BLaER1 treated with 17β-estradiol and CSF1 and Interleukin-3, amounts not matched to agents 10 nM and 100 nM (cell line): ENCODE measurements around the gene LMCD1.
A peak's percentile ranks its signal among the peaks of the same experiment; 100 is the strongest.

Experiments
- H3K27ac ChIP-seq, 11 experiments: shearing (Covaris generic); formaldehyde crosslinking; 2 replicates each; pipeline ENCODE4 v1.8.1; 2022
- H3K27me3 ChIP-seq, 11 experiments: shearing (Covaris generic); formaldehyde crosslinking; 2 replicates each; pipeline ENCODE4 v1.8.1; 2022
- H3K36me3 ChIP-seq, 11 experiments: shearing (Covaris generic); formaldehyde crosslinking; 2 replicates each; pipeline ENCODE4 v1.8.1; 2022
- H3K4me1 ChIP-seq, 10 experiments: shearing (Covaris generic); formaldehyde crosslinking; 2 replicates each; pipeline ENCODE4 v1.8.1; 2022
- H3K4me2 ChIP-seq, 11 experiments: shearing (Covaris generic); formaldehyde crosslinking; 2 replicates each; pipeline ENCODE4 v1.8.1; 2022
- H3K4me3 ChIP-seq, 10 experiments: shearing (Covaris generic); formaldehyde crosslinking; 2 replicates each; pipeline ENCODE4 v1.8.1; 2022
- H3K9ac ChIP-seq, 11 experiments: shearing (Covaris generic); formaldehyde crosslinking; 2 replicates each; pipeline ENCODE4 v1.8.1; 2022
- H3K9me3 ChIP-seq, 11 experiments: shearing (Covaris generic); formaldehyde crosslinking; replicated peaks in 1 of 11; 2 replicates each; pipeline ENCODE4 v1.8.1; 2022
- H4K20me1 ChIP-seq, 11 experiments: shearing (Covaris generic); formaldehyde crosslinking; 2 replicates each; pipeline ENCODE4 v1.8.1; 2022
- Cebpa-rat ChIP-seq, 11 experiments: shearing (Covaris generic); IDR thresholded peaks; 2 replicates each; pipeline ENCODE4 v1.8.1; 2022

LMCD1 gene

DNA sequence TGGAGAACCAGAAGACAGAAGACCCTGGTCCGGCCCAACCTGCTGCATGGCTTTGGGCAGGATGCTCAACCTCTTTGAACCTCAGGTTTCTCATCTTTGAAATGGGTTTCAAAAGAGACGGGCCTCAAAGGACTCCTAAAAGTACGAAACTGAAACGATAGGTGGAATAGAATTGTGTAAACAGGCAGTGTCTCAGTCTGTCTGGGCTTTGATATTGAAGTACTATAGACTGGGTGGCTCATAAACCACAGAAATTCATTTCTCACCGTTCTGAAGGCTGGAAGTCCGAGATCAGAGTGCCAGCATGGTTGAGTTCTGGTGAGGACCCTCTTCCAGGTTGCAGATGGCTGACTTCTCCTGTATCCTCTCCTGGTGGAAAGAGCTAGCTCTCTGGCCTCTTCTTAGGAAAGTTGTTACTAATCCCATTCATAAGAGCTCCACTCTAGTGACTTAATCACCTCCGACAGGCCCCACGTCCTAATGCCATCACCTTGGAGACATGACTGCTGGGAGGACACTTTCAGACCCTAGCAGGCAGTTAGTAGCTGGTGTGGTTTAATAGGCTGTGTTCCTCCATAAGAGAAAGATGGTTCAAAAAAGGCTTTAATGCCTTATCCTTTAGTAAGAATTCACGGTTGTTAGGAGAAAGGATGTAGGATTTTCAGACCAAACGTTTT is 107.3 kb downstream of the LMCD1 start:
- Histone ChIP-seq H3K9me3 (no peaks in the 10 kb centered on the region; a peak in 1 of 22 replicates), H4K20me1 (no peaks in the 10 kb centered on the region), H3K4me3 (no peak overlapping the region), H3K4me1 (peaks cover 0 to 19% (median 0%) of the 10 kb centered on the region in 10 experiments; a peak in 5 of 20 replicates), H3K36me3 (no peaks in the 10 kb centered on the region), H3K9ac (no peak overlapping the region), H3K27me3 (no peaks in the 10 kb centered on the region), H3K4me2 (0 out of 22 replicates have a peak overlapping the region, but pooled peaks of 2 of the 11 experiments have one; percentile 20 to 22), H3K27ac (no peak overlapping the region)
- TF ChIP-seq Cebpa-rat (IDR thresholded peaks at IDR 0.05): no peak

DNA sequence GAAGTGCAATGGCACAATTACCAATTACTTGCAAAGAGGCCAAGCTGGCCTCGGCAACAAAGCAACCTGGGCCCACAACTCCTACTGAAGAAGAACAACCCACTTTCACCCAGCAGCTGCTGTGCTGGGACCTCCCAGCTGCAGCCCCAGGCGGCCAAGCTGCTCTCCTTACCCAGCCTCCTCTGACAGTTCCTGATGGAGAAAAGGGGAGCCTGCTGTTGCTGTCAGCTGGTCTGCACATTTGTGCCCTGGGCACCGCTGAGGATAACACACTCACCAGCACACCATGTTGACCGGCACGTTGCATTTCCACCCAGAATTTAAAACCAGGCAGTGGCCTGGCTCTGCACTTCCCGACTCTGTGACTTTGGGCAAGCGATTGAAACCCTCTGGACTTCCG is 109.3 kb downstream of the LMCD1 start:
- Histone ChIP-seq H3K4me3 (no peak overlapping the region), H3K27me3 (no peaks in the 10 kb centered on the region), H3K36me3 (no peaks in the 10 kb centered on the region), H3K9ac (no peak overlapping the region), H4K20me1 (no peaks in the 10 kb centered on the region), H3K4me2 (no peak overlapping the region), H3K27ac (no peak overlapping the region), H3K9me3 (no peaks in the 10 kb centered on the region; a peak in 1 of 22 replicates), H3K4me1 (peaks cover 0 to 8% (median 0%) of the 10 kb centered on the region in 10 experiments; a peak in 2 of 20 replicates)
- no peak for TF ChIP-seq Cebpa-rat (IDR thresholded peaks at IDR 0.05)

DNA sequence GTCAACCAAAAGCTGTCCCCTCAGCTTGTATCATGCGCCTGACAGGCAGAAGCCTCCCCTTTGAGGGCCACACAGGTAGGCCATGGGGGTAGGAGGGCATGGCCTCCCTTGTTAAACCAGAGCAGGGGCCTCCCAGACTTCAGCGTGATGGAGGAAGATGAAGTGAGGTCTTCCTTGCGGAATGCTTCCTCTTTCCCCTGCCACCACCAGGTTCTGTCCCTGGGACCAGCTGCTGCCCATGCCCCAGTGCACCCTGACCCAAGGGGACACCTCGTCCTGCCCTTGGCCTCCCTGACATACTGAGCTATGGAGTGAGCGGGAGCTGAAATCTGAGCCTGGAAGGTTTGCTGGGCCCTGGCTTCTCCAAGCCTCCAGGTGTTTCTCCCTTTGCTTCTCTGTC is 116.3 kb downstream of the LMCD1 start:
- Histone ChIP-seq H3K9ac (no peak overlapping the region), H3K27me3 (no peaks in the 10 kb centered on the region), H3K9me3 (peaks cover 0 to 27% (median 17%) of the 10 kb centered on the region in 11 experiments; a peak in 15 of 22 replicates), H4K20me1 (no peaks in the 10 kb centered on the region), H3K4me1 (peaks cover 0 to 21% (median 10%) of the 10 kb centered on the region in 10 experiments; a peak in 17 of 20 replicates), H3K27ac (no peak overlapping the region), H3K4me3 (no peak overlapping the region), H3K4me2 (no peak overlapping the region), H3K36me3 (no peaks in the 10 kb centered on the region)
- TF ChIP-seq Cebpa-rat (IDR thresholded peaks at IDR 0.05): no peak

DNA sequence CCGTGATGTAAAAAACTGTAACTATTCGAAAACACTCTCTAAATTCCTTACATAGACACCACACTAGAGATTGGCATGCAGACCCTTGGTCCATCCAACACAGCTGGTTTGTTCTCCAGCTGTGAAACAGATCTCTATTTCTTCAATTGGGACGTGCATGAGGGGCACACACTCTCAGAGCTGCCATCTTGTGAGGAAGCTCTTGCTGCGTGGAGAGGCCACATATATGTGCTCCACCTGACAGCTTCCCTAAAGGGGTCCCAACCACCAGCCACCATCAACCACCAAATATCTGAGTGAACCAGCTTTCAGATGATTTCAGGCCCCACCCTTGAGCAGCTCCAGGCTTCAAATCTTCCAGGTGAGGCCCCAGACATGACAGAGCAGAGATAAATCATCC is 117.3 kb downstream of the LMCD1 start:
- Histone ChIP-seq H3K4me3 (no peak overlapping the region), H3K36me3 (no peaks in the 10 kb centered on the region), H3K4me2 (no peak overlapping the region), H4K20me1 (no peaks in the 10 kb centered on the region), H3K27ac (no peak overlapping the region), H3K27me3 (no peaks in the 10 kb centered on the region), H3K9me3 (peaks cover 0 to 27% (median 17%) of the 10 kb centered on the region in 11 experiments; a peak in 15 of 22 replicates), H3K4me1 (peaks cover 5 to 32% (median 20%) of the 10 kb centered on the region in 10 experiments), H3K9ac (no peak overlapping the region)
- TF ChIP-seq Cebpa-rat (IDR thresholded peaks at IDR 0.05): no peak

DNA sequence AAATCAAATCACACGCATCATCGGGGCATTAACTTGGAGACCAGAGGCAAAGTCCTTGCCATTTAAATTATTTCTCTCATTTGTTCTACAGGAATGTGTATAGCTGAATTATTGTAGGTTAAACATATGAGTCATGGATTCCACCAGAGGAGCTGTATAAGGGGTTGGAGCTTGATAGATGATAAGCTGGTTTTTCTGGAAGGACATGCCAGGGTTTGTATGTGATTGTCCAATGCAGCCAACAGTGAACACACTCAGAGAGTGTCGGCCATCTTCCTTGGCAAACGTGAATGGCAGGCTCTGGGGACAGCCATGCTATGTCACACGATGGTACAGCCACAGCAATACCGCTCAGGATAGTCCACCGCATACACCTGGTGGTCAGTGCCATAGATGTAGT is 117.9 kb downstream of the LMCD1 start:
- TF ChIP-seq Cebpa-rat (IDR thresholded peaks at IDR 0.05): no peak

DNA sequence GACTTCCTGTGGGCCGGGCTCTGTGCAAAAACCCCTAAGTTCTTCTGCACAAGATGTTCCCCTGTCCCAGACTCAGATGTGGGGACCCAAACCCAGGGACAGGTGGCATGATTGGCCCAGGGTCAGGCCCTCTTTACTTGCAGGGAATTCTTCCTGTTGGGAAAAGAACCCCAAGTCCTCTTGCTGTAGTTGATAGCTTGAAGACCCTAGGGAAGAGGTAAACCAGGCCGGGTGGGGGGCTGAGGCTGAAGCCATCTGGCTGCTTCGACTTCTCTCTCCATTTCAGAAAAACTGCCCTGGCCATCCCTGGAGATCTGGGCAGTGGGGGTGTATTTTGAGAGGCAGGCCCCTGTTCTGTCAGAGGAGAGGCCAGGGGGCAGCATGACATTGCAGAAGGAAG is 119.5 kb downstream of the LMCD1 start:
- Histone ChIP-seq H3K27me3 (no peaks in the 10 kb centered on the region), H3K27ac (no peak overlapping the region), H3K9me3 (peaks cover 0 to 27% (median 17%) of the 10 kb centered on the region in 11 experiments; a peak in 15 of 22 replicates), H3K4me1 (peaks cover 5 to 44% (median 22%) of the 10 kb centered on the region in 10 experiments), H3K9ac (no peak overlapping the region), H4K20me1 (no peaks in the 10 kb centered on the region), H3K36me3 (no peaks in the 10 kb centered on the region), H3K4me3 (no peak overlapping the region), H3K4me2 (0 out of 22 replicates have a peak overlapping the region, but pooled peaks of 1 of the 11 experiments have one; percentile 0)
- no peak for TF ChIP-seq Cebpa-rat (IDR thresholded peaks at IDR 0.05)

More for the DNA sequence above, 117.9 kb downstream of the LMCD1 start:
- Histone ChIP-seq H3K9ac (no peak overlapping the region), H3K27ac (no peak overlapping the region), H3K36me3 (no peaks in the 10 kb centered on the region), H3K4me3 (no peak overlapping the region), H3K4me2 (no peak overlapping the region), H3K9me3 (peaks cover 0 to 27% (median 17%) of the 10 kb centered on the region in 11 experiments; a peak in 15 of 22 replicates), H3K4me1 (peaks cover 5 to 35% (median 21%) of the 10 kb centered on the region in 10 experiments), H4K20me1 (no peaks in the 10 kb centered on the region), H3K27me3 (no peaks in the 10 kb centered on the region)

DNA sequence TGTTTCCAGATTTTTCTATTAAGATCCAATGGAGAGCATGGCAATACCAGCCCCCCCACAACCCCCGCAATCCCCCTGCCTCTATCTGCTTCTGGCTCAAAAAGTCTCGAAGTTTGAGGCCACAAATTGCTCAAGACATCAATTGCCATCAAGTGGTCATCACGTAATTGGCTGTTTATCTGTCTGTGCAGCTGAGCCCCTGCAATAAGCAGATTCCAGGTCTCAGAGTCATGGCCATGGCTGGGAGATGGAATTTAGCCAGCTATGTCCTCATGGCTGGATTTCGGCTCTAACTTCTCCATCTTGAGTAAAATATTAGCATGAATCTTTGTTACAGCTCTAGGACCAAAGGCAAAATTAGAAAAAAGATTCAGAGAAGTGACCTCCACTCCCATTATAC is 120.2 kb downstream of the LMCD1 start:
- H3K9me3 ChIP-seq: peaks cover 0 to 27% (median 17%) of the 10 kb centered on the region in 11 experiments; a peak in 15 of 22 replicates
- H3K27ac ChIP-seq: no peak overlapping the region
- H3K27me3 ChIP-seq: no peaks in the 10 kb centered on the region
- H4K20me1 ChIP-seq: no peaks in the 10 kb centered on the region
- H3K4me1 ChIP-seq: peaks cover 9 to 49% (median 25%) of the 10 kb centered on the region in 10 experiments
- TF ChIP-seq Cebpa-rat (IDR thresholded peaks at IDR 0.05): no peak
- peak overlapping the region in 6 of 11 experiments; percentile 56 to 81 (median 80); a peak in 7 of 22 replicates for H3K4me2 ChIP-seq
- H3K4me3 ChIP-seq: no peak overlapping the region
- H3K9ac ChIP-seq: no peak overlapping the region; a peak in 1 of 22 replicates
- no peaks in the 10 kb centered on the region for H3K36me3 ChIP-seq

DNA sequence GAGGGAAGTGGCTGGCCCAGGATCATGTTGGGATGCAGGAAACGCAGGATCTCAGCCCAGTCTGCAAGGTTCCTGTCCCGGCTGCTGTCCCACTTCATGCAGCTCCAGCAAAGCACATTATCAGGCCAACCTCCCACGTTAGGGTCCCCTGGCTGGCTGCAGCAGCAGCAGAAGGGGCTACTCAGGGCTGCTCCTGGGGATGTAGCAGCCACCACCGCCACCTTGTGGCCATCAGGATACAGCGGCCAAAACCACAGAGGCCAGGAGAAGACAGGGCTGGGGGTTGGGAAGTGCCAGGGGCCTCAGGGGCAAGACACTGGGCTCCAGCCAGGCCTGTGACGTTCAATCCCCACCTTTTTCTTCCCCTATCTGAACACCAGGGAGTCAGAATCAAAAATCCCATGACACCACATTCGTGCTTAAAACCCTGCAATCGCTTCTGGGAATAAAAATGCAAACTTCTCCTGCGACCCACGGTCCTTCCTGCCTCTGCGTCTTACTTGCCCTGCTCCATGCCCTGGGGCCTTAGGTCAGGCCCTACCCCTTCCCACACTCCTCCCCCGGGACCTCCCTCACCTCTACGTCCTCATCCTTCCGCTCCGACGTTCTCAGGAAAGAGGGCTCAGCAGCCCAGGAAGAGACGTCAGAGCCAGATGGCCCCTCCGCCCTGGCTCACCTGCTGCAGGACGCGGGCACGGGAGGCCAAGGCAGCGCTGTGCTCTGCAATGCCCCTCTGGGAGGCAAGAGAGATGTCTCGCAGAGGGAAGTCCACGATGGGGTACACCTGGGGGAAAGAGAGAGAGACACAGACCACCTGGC is 121.5 kb downstream of the LMCD1 start:
- H3K4me1 ChIP-seq: peaks cover 16 to 56% (median 33%) of the 10 kb centered on the region in 10 experiments
- peak overlapping the region in 10 of 11 experiments; percentile 9 to 63 (median 44); a peak in 16 of 22 replicates for H3K27ac ChIP-seq
- no peak for TF ChIP-seq Cebpa-rat (IDR thresholded peaks at IDR 0.05)
- H4K20me1 ChIP-seq: no peaks in the 10 kb centered on the region
- H3K4me3 ChIP-seq: peak overlapping the region in 4 of 10 experiments; percentile 23 to 37 (median 32); a peak in 6 of 20 replicates
- no peaks in the 10 kb centered on the region for H3K36me3 ChIP-seq
- H3K9ac ChIP-seq: peak overlapping the region; percentile 6 to 65 (median 57); a peak in 19 of 22 replicates
- peak overlapping the region; percentile 56 to 92 (median 80) for H3K4me2 ChIP-seq
- no peaks in the 10 kb centered on the region for H3K27me3 ChIP-seq
- peaks cover 0 to 23% (median 17%) of the 10 kb centered on the region in 11 experiments; a peak in 14 of 22 replicates for H3K9me3 ChIP-seq

DNA sequence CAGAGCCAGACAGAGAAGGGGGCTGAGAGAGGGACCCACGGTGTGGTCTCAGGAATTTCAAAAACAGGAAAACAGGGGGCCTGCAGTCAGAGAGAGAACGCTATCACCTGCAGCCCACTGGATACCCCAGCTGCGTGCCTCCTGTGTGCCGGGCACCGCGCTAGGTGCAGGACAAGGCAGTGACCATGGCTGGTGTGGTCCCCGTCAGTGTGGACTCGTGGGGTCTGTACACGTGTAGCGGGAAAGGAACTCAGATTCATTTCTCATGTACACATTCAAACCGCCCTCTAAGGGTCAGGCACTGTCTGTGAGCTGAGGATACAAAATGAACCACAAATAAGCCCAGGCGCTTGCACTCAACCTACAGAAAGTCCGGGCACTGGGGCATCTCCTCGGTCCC is 122.1 kb downstream of the LMCD1 start:
- peaks cover 20 to 56% (median 35%) of the 10 kb centered on the region in 10 experiments for H3K4me1 ChIP-seq
- peaks cover 0 to 16% (median 13%) of the 10 kb centered on the region in 11 experiments; a peak in 12 of 22 replicates for H3K9me3 ChIP-seq
- peak overlapping the region in 4 of 11 experiments; percentile 29 to 64 (median 58); a peak in 4 of 22 replicates for H3K9ac ChIP-seq
- H3K4me3 ChIP-seq: no peak overlapping the region; a peak in 1 of 20 replicates
- peak overlapping the region in 5 of 11 experiments; percentile 29 to 60 (median 33); a peak in 5 of 22 replicates for H3K27ac ChIP-seq
- no peaks in the 10 kb centered on the region for H3K36me3 ChIP-seq
- TF ChIP-seq Cebpa-rat (IDR thresholded peaks at IDR 0.05): no peak
- H4K20me1 ChIP-seq: no peaks in the 10 kb centered on the region
- H3K27me3 ChIP-seq: no peaks in the 10 kb centered on the region
- H3K4me2 ChIP-seq: peak overlapping the region; percentile 56 to 92 (median 80)
